Tibial nerve (tissue), 4 donors: Measurements from ENCODE around the gene CCDC184.

Experiments used
- CTCF ChIP-seq, 5 experiments: fragments of 200-600 bp in 3 of 5; fragments of 450-650 bp in 2 of 5; sonication (generic) in 3 of 5; IDR thresholded peaks; one replicate each; pipeline ENCODE4 v1.5.1; 2016 to 2019; ENCODE audit warnings: antibody characterized with exemption in 5 of 5, mild to moderate bottlenecking in 3 of 5, moderate library complexity in 2 of 5
- EP300 ChIP-seq, 2 donors: sonication (generic); formaldehyde crosslinking; IDR thresholded peaks; one replicate each; pipeline ENCODE4 v1.6.1; 2017; ENCODE audit warnings: antibody characterized with exemption in 2 of 2, mild to moderate bottlenecking in 1 of 2

- TF ChIP-seq CTCF (IDR thresholded peaks at IDR 0.05) (no peak), EP300 (IDR thresholded peaks at IDR 0.05) (no peak)
Observed at GRCh38 chr12:48202766-48203165, 19.3 kb downstream of the CCDC184 start.
